C4-2B (cell line): ENCODE data around the gene OLFML3.

Source experiments
- ZFX ChIP-seq: fragments of 450-650 bp; IDR thresholded peaks from 2 replicates; pipeline ENCODE4 v1.6.1; 2017
- TF ChIP-seq, protein P1 (sequence below): fragments of 450-650 bp; conservative IDR thresholded peaks from 2 replicates; pipeline ENCODE4 v1.5.1; 2017; ENCODE audit warnings: mild to moderate bottlenecking

DNA sequence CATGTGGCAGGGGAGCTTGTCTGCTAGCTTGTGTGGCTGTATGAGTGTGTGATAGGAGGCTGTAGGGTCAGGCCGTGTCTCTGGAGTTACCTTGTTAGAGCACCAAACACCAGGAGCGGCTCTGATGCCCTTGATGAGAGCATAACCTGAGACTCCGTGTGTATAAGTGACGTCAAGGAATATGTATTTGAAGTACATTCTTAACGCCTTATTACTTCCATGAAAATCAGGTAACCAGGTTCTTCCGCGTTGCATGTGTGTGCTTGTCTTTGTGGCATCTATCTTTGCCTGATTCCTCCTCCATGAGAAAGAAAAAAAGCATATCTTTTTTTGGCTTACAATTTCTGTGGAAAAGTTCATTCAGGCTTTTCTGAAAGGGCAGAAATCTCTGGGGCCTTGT lies 4.6 kb downstream of the OLFML3 start:
- TF ChIP-seq, protein P1, sequence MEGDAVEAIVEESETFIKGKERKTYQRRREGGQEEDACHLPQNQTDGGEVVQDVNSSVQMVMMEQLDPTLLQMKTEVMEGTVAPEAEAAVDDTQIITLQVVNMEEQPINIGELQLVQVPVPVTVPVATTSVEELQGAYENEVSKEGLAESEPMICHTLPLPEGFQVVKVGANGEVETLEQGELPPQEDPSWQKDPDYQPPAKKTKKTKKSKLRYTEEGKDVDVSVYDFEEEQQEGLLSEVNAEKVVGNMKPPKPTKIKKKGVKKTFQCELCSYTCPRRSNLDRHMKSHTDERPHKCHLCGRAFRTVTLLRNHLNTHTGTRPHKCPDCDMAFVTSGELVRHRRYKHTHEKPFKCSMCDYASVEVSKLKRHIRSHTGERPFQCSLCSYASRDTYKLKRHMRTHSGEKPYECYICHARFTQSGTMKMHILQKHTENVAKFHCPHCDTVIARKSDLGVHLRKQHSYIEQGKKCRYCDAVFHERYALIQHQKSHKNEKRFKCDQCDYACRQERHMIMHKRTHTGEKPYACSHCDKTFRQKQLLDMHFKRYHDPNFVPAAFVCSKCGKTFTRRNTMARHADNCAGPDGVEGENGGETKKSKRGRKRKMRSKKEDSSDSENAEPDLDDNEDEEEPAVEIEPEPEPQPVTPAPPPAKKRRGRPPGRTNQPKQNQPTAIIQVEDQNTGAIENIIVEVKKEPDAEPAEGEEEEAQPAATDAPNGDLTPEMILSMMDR, result no peak
- TF ChIP-seq ZFX, result no peak
